Mammary epithelial cell (primary cell): Measurements from ENCODE around the gene BTK.

Experiments used
- CTCF ChIP-seq, 2 donors: IDR thresholded peaks in 1 of 2; conservative IDR thresholded peaks in 1 of 2; 2 replicates each; pipeline ENCODE4 v1.5.1; 2011 to 2012; ENCODE audit warnings: inconsistent platforms in 2 of 2, low read length in 2 of 2, mild to moderate bottlenecking in 2 of 2, control low read depth in 1 of 2, low read depth in 1 of 2; ENCODE audit not compliant: insufficient read depth in 1 of 2; ENCODE audit errors: extremely low read depth in 1 of 2
- EZH2 ChIP-seq: IDR thresholded peaks from 2 replicates; pipeline ENCODE4 v1.6.1; 2012; ENCODE audit warnings: low read length, inconsistent platforms, borderline replicate concordance

DNA sequence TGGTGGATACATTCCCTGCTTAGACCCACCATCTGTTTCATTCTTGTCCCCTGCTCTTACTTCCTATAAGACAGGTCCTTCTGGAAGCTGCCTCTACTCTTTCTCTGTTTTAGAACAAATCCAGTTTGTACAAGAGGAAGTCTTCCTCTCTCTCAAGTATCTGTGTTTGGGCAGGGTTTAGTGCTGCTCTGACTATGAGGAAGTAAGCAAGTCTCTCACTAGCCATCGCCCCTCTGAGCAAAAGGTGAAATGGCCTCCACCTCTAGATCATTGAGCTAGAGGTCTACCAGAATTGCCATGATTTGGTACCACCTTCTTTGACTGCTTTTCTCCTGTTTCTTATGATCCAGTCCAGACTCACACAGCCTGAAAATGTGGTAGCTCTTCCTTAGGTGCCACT is 8.4 kb downstream of the BTK start:
- TF ChIP-seq CTCF (conservative IDR thresholded peaks at IDR 0.05 in 1 of 2, IDR thresholded peaks at IDR 0.05 in 1 of 2; ENCODE audit: extremely low read depth in 1 of 2, insufficient read depth in 1 of 2, low read depth in 1 of 2, low read length in 2 of 2) (no peak), EZH2 (no peak)
